OCI-LY7 (cell line): ENCODE results near the gene KCNJ14. TPM values are rescaled to one million over a fixed set of nuclear protein-coding genes. Genes with fewer than 3 reads are reported as not detected.

Source experiments
- BruUV-seq: library from RNA; stranded (reverse); fragments of 400-500 nt; replicated peaks from 2 replicates; lab custom pipeline; 2021; lab: Mats Ljungman, UMichigan
- CTCF ChIA-PET: fragments of 300-600 bp; sonication (Branson Sonifier 250); formaldehyde crosslinking; loops from one replicate; lab custom pipeline; 2022; ENCODE audit warnings: antibody characterized with exemption; ENCODE audit not compliant: unreplicated experiment; lab: Charles Lee
- POLR2A ChIA-PET: fragments of 300-600 bp; sonication (Branson Sonifier 250); formaldehyde crosslinking; loops from one replicate; lab custom pipeline; 2022; ENCODE audit warnings: antibody characterized with exemption; lab: Charles Lee
- DNase-seq: peaks from one replicate; pipeline ENCODE4 v3.0.0-alpha.2; 2015; ENCODE audit warnings: low spot score
- H2AFZ ChIP-seq: fragments of 200-600 bp; sonication (generic), shearing (Covaris generic); 2 replicates; pipeline ENCODE4 v1.6.1; 2014; ENCODE audit warnings: mild to moderate bottlenecking, antibody characterized with exemption, low read length, moderate library complexity
- H3K27ac ChIP-seq: fragments of 200-600 bp; sonication (generic); 2 replicates; pipeline ENCODE4 v1.5.1; 2014; ENCODE audit warnings: mixed run types, low read depth, mild to moderate bottlenecking, moderate library complexity, low read length, inconsistent platforms; ENCODE audit not compliant: poor library complexity, severe bottlenecking
- H3K36me3 ChIP-seq: fragments of 200-600 bp; sonication (generic); 2 replicates; pipeline ENCODE4 v1.6.1; 2014; ENCODE audit warnings: mild to moderate bottlenecking, antibody characterized with exemption, low read length, moderate library complexity, mixed read lengths; ENCODE audit not compliant: insufficient read depth
- H3K4me1 ChIP-seq: fragments of 200-600 bp; sonication (generic); 2 replicates; pipeline ENCODE4 v1.5.1; 2014; ENCODE audit warnings: mild to moderate bottlenecking, low read length; ENCODE audit not compliant: insufficient read depth, poor library complexity, severe bottlenecking
- H3K4me2 ChIP-seq: fragments of 200-600 bp; sonication (generic); 2 replicates; pipeline ENCODE4 v1.6.1; 2014; ENCODE audit warnings: mild to moderate bottlenecking, low read length
- H3K4me3 ChIP-seq: fragments of 200-600 bp; sonication (generic); 2 replicates; pipeline ENCODE4 v1.5.1; 2014; ENCODE audit warnings: mild to moderate bottlenecking, low read depth, low read length; ENCODE audit not compliant: poor library complexity, severe bottlenecking
- H3K79me2 ChIP-seq: fragments of 200-600 bp; sonication (generic); 2 replicates; pipeline ENCODE4 v1.6.1; 2016; ENCODE audit warnings: low read depth, mild to moderate bottlenecking, low read length, moderate library complexity, mixed read lengths; ENCODE audit not compliant: insufficient read depth
- H3K9me2 ChIP-seq: fragments of 200-600 bp; sonication (generic); 2 replicates; pipeline ENCODE4 v1.6.1; 2016; ENCODE audit warnings: mild to moderate bottlenecking, low read length, mixed read lengths; ENCODE audit not compliant: insufficient read depth
- H3K9me3 ChIP-seq: fragments of 200-600 bp; sonication (generic); 2 replicates; pipeline ENCODE4 v1.6.1; 2014; ENCODE audit warnings: mild to moderate bottlenecking, mixed run types, low read length, mixed read lengths
- H4K20me1 ChIP-seq: fragments of 200-600 bp; sonication (generic); 2 replicates; pipeline ENCODE4 v1.6.1; 2014; ENCODE audit warnings: mild to moderate bottlenecking, antibody characterized with exemption, low read length, moderate library complexity, mixed read lengths; ENCODE audit not compliant: insufficient read depth
- EZH2phosphoT487 ChIP-seq: fragments of 200-600 bp; sonication (generic); IDR thresholded peaks from 2 replicates; pipeline ENCODE4 v1.6.1; 2018; ENCODE audit warnings: low read depth, borderline replicate concordance, mild to moderate bottlenecking, mixed run types, antibody characterized with exemption, low read length, moderate library complexity, mixed read lengths
- intact Hi-C: fragments of 100-400 bp; cut with micrococcal nuclease; formaldehyde crosslinking; loops from one replicate; pipeline ENCODE4 v1.10.0; 2022; ENCODE audit not compliant: unreplicated experiment
- total RNA-seq, 2 experiments: library from RNA; depleted of rRNA in 1 of 2; stranded (reverse); fragments of >200 nt in 1 of 2; shearing (Covaris generic) in 1 of 2; gene quantifications; 2 replicates each; pipeline ENCODE4 v1.2.3, GENCODE V29; 2014 to 2022
- TF ChIP-seq, protein P1 (sequence below): fragments of 200-600 bp; sonication (generic); conservative IDR thresholded peaks from 2 replicates; pipeline ENCODE4 v1.5.1; 2014; ENCODE audit warnings: mild to moderate bottlenecking, antibody characterized with exemption, low read length, moderate library complexity, mixed read lengths

KCNJ14 gene
- total RNA-seq, 2 experiments from 2014 or later: 0.85 to 2.6 TPM

DNA sequence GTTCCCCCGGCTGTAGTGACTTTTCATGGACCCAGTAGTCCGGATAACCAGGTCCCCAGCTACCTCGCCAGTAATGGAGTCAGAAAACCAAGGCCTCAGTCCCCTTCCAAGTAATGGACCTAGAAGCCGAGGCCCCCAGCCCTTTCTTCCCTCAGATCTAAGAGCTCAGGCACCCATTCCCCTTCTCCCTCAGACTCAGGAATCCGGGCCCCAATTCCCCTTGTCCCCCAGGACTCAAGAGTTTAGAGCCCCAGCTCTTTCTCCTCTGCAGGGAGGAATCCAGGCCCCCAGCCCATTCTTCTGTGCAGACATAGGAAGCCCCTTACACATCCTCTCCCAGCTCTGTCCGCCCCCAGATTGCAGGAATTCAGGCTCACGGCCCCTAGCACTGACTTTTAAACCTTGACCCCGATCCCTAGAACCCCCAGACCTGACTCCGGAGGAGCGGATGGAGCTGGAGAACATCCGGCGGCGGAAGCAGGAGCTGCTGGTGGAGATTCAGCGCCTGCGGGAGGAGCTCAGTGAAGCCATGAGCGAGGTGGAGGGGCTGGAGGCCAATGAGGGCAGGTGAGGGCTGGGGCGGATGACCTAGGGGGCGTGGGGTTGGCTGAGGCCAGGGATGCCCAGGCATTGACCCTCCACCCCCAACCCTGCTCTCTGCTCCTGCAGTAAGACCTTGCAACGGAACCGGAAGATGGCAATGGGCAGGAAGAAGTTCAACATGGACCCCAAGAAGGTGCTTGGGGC is 14.7 kb downstream of the KCNJ14 start:
- no peak for DNase-seq
- Histone ChIP-seq H3K79me2 (peaks cover 8% of the 10 kb centered on the region), H2AFZ (no peak overlapping the region), H3K27ac (peak overlapping the region; percentile 83), H3K9me3 (no peaks in the 10 kb centered on the region), H3K4me2 (peak overlapping the region; percentile 95), H3K4me3 (peak overlapping the region; percentile 80), H3K9me2 (no peaks in the 10 kb centered on the region), H3K36me3 (peaks cover 49% of the 10 kb centered on the region), H4K20me1 (peaks cover 5% of the 10 kb centered on the region; the same call in 1 of the 2 replicates), H3K4me1 (peaks cover 13% of the 10 kb centered on the region)
- TF ChIP-seq EZH2phosphoT487: no peak
- TF ChIP-seq, protein P1, sequence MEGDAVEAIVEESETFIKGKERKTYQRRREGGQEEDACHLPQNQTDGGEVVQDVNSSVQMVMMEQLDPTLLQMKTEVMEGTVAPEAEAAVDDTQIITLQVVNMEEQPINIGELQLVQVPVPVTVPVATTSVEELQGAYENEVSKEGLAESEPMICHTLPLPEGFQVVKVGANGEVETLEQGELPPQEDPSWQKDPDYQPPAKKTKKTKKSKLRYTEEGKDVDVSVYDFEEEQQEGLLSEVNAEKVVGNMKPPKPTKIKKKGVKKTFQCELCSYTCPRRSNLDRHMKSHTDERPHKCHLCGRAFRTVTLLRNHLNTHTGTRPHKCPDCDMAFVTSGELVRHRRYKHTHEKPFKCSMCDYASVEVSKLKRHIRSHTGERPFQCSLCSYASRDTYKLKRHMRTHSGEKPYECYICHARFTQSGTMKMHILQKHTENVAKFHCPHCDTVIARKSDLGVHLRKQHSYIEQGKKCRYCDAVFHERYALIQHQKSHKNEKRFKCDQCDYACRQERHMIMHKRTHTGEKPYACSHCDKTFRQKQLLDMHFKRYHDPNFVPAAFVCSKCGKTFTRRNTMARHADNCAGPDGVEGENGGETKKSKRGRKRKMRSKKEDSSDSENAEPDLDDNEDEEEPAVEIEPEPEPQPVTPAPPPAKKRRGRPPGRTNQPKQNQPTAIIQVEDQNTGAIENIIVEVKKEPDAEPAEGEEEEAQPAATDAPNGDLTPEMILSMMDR: no peak
- CTCF ChIA-PET: no interaction called here
- POLR2A ChIA-PET: no interaction called here
- no TSS peak for BruUV-seq
- intact Hi-C loops: loop anchor here (1.0 kb wide), 1 partner anchor 25 kb away; the partner anchor contains the start of gene GRWD1

DNA sequence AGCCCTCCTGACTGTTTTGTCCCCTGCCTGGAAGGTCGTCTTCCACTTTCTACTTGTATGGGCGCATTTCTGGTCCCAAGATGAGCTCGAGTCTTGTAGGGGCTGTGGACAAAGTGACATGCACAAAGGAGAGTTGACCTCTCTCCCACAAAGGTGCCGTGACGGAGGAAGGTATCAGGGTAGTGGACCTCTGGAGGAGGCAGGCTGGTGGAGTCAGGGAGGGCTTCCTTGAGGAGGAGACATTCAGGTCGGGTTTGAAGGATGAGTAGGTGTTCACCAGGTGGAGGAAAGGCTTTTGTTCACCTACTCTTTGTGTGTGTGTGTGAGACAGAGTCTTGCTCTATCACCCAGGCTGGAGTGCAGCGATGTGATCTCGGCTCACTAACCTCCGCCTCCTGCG is 15.5 kb downstream of the KCNJ14 start:
- Histone ChIP-seq H3K4me2 (no peak overlapping the region), H3K9me3 (no peaks in the 10 kb centered on the region), H3K36me3 (peaks cover 57% of the 10 kb centered on the region), H2AFZ (no peak overlapping the region), H3K27ac (no peak overlapping the region), H3K4me1 (peaks cover 13% of the 10 kb centered on the region), H4K20me1 (peaks cover 5% of the 10 kb centered on the region; the same call in 1 of the 2 replicates), H3K4me3 (no peak overlapping the region), H3K79me2 (peaks cover 8% of the 10 kb centered on the region), H3K9me2 (no peaks in the 10 kb centered on the region)
- CTCF ChIA-PET: no interaction called here
- intact Hi-C loops: no loop called here
- TF ChIP-seq EZH2phosphoT487: no peak
- TF ChIP-seq, protein P1: no peak
- DNase-seq: no peak
- BruUV-seq: no TSS peak
- POLR2A ChIA-PET: no interaction called here

DNA sequence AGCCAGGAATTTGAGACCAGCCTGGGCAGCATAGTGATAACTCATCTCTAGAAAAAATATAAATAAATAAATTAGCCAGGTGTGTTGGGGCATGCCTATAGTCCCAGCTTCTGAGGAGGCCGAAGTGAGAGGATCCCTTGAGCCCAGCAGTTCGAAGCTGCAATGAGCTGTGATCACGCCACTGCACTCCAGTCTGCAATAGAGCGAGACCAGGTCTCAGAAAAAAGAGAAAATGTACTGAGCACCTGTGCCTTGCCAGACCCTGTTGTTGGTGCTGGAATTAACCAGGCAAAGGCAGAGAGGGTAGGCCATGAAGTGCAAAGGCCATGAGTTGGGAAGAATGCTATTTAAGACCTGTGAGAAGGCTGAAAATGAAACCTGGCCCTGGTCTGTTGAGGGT is 16.5 kb downstream of the KCNJ14 start:
- TSS peak; percentile 36 for BruUV-seq
- peaks cover 13% of the 10 kb centered on the region for H3K4me1 ChIP-seq
- peaks cover 8% of the 10 kb centered on the region for H3K79me2 ChIP-seq
- no peak overlapping the region for H3K27ac ChIP-seq
- no peak for DNase-seq
- H2AFZ ChIP-seq: no peak overlapping the region
- no peak overlapping the region for H3K4me2 ChIP-seq
- TF ChIP-seq, protein P1: no peak
- TF ChIP-seq EZH2phosphoT487: no peak
- ChIA-PET POLR2A (no interaction called here), CTCF (no interaction called here)
- H3K36me3 ChIP-seq: peaks cover 62% of the 10 kb centered on the region
- no peaks in the 10 kb centered on the region for H3K9me3 ChIP-seq
- intact Hi-C loops: no loop called here
- peaks cover 5% of the 10 kb centered on the region; the same call in 1 of the 2 replicates for H4K20me1 ChIP-seq
- no peak overlapping the region for H3K4me3 ChIP-seq
- H3K9me2 ChIP-seq: no peaks in the 10 kb centered on the region
